ENCODE measurements around the gene SERPINA3. TPM values are rescaled to one million over a fixed set of nuclear protein-coding genes. Genes with fewer than 3 reads are reported as not detected.

The SERPINA3 gene
- total RNA-seq, 2 experiments from 2014 or later: not detected

DNA sequence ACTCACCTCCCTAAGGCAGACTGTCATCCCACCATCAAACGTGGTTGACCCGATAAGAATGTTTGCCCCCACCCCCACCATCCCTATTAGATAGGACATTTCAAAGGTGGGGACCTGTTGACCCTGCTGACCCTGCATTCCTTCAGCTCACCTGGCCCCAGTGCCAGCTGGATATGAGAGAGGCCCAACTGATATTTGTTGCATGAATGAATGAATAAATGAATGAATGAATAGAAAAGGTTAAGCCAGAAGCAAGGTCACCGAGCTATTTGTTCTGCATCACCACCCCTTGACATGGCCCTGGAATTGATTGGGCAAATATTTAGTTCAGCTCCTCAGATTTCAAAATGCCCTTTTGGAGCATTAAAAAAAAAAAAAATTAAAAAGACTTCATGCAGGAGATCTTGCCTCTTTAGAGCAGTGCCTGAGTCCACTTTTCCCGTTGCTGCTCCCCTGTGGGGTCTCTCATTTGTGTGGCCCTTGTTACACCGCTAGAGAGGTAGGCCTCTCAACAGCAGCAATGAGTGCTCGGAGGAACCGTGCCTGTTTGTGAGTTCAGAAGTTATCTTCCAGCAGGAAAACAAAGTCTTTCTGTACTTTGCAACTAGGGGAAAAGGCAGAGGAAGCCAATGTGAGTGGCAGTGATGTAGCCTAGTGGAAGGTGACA lies 39.4 kb upstream of the SERPINA3 start:
- Mint-ChIP-seq H3K4me1 (ENCODE audit: low read depth) (no peaks in the 10 kb centered on the region), H3K9me3 (no peaks in the 10 kb centered on the region), H3K4me3 (no peak overlapping the region), H3K27ac (no peak overlapping the region), H3K36me3 (ENCODE audit: low read depth) (no peaks in the 10 kb centered on the region), H3K27me3 (peaks cover 8% of the 10 kb centered on the region)
- CTCF ChIA-PET: no interaction called here
- POLR2A ChIA-PET: no interaction called here
- Histone ChIP-seq H3K27me3 (ENCODE audit: control insufficient read depth in 1 of 2, insufficient read depth in 2 of 2, low read length in 2 of 2) (peaks cover 0 to 2% of the 10 kb centered on the region in 2 experiments), H3K4me1 (ENCODE audit: insufficient read depth, low read length) (no peaks in the 10 kb centered on the region), H3K27ac (ENCODE audit: low read depth in 1 of 2, low read length in 2 of 2) (no peak overlapping the region), H3K9me3 (ENCODE audit: control insufficient read depth in 1 of 2, insufficient read depth in 1 of 2, low read length in 2 of 2) (peaks cover 0 to 11% of the 10 kb centered on the region in 2 experiments), H3K4me3 (ENCODE audit: low read length) (no peak overlapping the region), H3K36me3 (ENCODE audit: insufficient read depth, low read length) (no peaks in the 10 kb centered on the region)
- ATAC-seq (ENCODE audit: poor library complexity): no peak
- intact Hi-C loops (cut with DNase I, micrococcal nuclease): no loop called here
- DNase-seq: no peak
- TF ChIP-seq, protein P1, sequence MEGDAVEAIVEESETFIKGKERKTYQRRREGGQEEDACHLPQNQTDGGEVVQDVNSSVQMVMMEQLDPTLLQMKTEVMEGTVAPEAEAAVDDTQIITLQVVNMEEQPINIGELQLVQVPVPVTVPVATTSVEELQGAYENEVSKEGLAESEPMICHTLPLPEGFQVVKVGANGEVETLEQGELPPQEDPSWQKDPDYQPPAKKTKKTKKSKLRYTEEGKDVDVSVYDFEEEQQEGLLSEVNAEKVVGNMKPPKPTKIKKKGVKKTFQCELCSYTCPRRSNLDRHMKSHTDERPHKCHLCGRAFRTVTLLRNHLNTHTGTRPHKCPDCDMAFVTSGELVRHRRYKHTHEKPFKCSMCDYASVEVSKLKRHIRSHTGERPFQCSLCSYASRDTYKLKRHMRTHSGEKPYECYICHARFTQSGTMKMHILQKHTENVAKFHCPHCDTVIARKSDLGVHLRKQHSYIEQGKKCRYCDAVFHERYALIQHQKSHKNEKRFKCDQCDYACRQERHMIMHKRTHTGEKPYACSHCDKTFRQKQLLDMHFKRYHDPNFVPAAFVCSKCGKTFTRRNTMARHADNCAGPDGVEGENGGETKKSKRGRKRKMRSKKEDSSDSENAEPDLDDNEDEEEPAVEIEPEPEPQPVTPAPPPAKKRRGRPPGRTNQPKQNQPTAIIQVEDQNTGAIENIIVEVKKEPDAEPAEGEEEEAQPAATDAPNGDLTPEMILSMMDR (IDR thresholded peaks at IDR 0.05): no peak

DNA sequence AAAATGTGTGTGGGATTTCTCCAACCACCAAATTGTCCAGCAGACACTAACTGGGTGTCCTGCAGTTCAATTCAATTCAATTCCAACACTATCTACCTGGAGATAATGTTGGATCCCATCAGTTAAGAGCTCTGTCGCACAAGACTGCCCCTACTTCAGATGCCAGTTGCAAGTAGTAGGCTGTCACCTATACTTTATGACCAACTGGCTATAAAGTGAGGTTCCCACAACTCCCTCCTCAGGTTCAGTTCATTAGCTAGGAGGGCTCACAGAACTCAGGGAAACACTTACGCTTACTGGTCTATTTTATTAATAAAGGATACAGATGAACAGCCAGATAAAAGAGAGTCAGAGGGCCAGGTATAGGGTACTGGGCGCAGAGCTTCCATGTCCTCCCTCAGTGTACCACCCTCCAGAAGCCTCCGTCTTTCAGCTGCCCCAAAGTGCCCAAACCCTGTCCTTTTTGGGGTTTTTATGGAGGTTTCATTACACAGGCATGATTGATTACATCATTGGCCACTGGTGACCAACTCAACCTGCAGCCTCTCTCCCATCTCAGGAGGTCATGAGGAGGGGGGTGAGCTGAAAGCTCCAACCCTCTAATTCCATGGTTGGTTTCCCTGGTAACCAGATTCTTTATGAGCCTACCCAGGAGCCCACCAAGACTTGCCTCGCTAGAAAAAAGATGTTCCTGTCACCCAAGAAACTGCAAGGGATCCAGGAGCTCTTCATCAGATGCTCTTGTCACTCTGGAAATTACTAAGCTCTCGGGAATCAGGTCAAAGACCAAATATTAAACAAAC lies 38.5 kb upstream of the SERPINA3 start:
- H3K27me3 ChIP-seq (ENCODE audit: control insufficient read depth in 1 of 2, insufficient read depth in 2 of 2, low read length in 2 of 2): peaks cover 0 to 2% of the 10 kb centered on the region in 2 experiments
- peaks cover 8% of the 10 kb centered on the region for H3K27me3 Mint-ChIP-seq
- no peaks in the 10 kb centered on the region for H3K36me3 Mint-ChIP-seq (ENCODE audit: low read depth)
- ATAC-seq (ENCODE audit: poor library complexity) (no peak), DNase-seq (no peak)
- no peaks in the 10 kb centered on the region for H3K36me3 ChIP-seq (ENCODE audit: insufficient read depth, low read length)
- no peaks in the 10 kb centered on the region for H3K4me1 ChIP-seq (ENCODE audit: insufficient read depth, low read length)
- ChIA-PET CTCF (no interaction called here), POLR2A (no interaction called here)
- no peak overlapping the region for H3K4me3 Mint-ChIP-seq
- H3K9me3 ChIP-seq (ENCODE audit: control insufficient read depth in 1 of 2, insufficient read depth in 1 of 2, low read length in 2 of 2): peaks cover 0 to 11% of the 10 kb centered on the region in 2 experiments
- H3K4me3 ChIP-seq (ENCODE audit: low read length): no peak overlapping the region
- no peak overlapping the region for H3K27ac ChIP-seq (ENCODE audit: low read depth in 1 of 2, low read length in 2 of 2)
- no peaks in the 10 kb centered on the region for H3K4me1 Mint-ChIP-seq (ENCODE audit: low read depth)
- H3K27ac Mint-ChIP-seq: no peak overlapping the region
- TF ChIP-seq, protein P1 (IDR thresholded peaks at IDR 0.05): no peak
- intact Hi-C loops (cut with DNase I, micrococcal nuclease): no loop called here
- H3K9me3 Mint-ChIP-seq: no peaks in the 10 kb centered on the region

DNA sequence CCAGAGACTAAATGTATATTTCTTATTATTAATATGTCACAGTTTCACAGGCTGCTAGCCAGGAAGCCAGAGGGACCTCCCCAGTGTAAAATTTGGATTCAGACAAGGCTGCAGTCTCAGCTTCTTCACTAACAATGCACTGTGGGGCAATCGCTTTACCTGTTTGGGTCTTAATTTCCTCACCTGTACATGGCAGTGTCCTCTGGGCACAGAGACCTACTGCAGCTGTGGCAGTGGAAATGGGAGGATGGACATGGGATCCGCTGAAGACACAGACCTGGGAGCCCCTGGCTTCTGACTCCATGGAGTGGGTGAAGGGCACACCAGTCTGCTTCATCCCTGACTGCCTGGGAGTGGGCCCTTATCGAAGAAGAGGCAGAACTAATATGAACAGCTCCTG lies 37.9 kb upstream of the SERPINA3 start:
- Mint-ChIP-seq H3K36me3 (ENCODE audit: low read depth) (no peaks in the 10 kb centered on the region), H3K4me1 (ENCODE audit: low read depth) (no peaks in the 10 kb centered on the region), H3K27ac (no peak overlapping the region), H3K9me3 (no peaks in the 10 kb centered on the region), H3K4me3 (no peak overlapping the region), H3K27me3 (peaks cover 11% of the 10 kb centered on the region)
- H3K4me1 ChIP-seq (ENCODE audit: insufficient read depth, low read length): no peaks in the 10 kb centered on the region
- POLR2A ChIA-PET: no interaction called here
- intact Hi-C loops (cut with DNase I, micrococcal nuclease): no loop called here
- TF ChIP-seq, protein P1 (IDR thresholded peaks at IDR 0.05): no peak
- CTCF ChIA-PET: no interaction called here
- DNase-seq: no peak
- H3K36me3 ChIP-seq (ENCODE audit: insufficient read depth, low read length): no peaks in the 10 kb centered on the region
- no peak overlapping the region for H3K27ac ChIP-seq (ENCODE audit: low read depth in 1 of 2, low read length in 2 of 2)
- ATAC-seq (ENCODE audit: poor library complexity): no peak
- no peak overlapping the region for H3K4me3 ChIP-seq (ENCODE audit: low read length)
- H3K27me3 ChIP-seq (ENCODE audit: control insufficient read depth in 1 of 2, insufficient read depth in 2 of 2, low read length in 2 of 2): peaks cover 0 to 2% of the 10 kb centered on the region in 2 experiments
- H3K9me3 ChIP-seq (ENCODE audit: control insufficient read depth in 1 of 2, insufficient read depth in 1 of 2, low read length in 2 of 2): peaks cover 0 to 11% of the 10 kb centered on the region in 2 experiments

Data from CD4-positive, alpha-beta T cell (primary cell).